DND-41 (cell line): ENCODE measurements around the gene SLC1A4.

Experiments used
- ATAC-seq: fragments of 200-7000 bp; cut with Tn5 transposase; 3 replicates; pipeline ENCODE4 v1.9.1; 2021; ENCODE audit warnings: low read depth; ENCODE audit not compliant: insufficient read depth
- DNase-seq: peaks from one replicate; pipeline ENCODE4 v3.0.0-alpha.2; 2020
- H2AFZ ChIP-seq: 2 replicates; pipeline ENCODE4 v1.6.0; 2012; ENCODE audit warnings: low read depth, low read length
- H3K27ac ChIP-seq: 2 replicates; pipeline ENCODE4 v1.5.1; 2012; ENCODE audit warnings: low read length, inconsistent platforms
- H3K27me3 ChIP-seq: fragments of 200-600 bp; sonication (generic); 2 replicates; pipeline ENCODE4 v1.6.0; 2012; ENCODE audit warnings: low read length, mild to moderate bottlenecking, inconsistent platforms; ENCODE audit not compliant: insufficient read depth, poor library complexity
- H3K36me3 ChIP-seq: 2 replicates; pipeline ENCODE4 v1.5.1; 2012; ENCODE audit warnings: low read length, inconsistent platforms; ENCODE audit not compliant: insufficient read depth
- H3K4me1 ChIP-seq: 2 replicates; pipeline ENCODE4 v1.5.1; 2012; ENCODE audit warnings: mild to moderate bottlenecking, low read length; ENCODE audit not compliant: insufficient read depth
- H3K4me2 ChIP-seq: 2 replicates; pipeline ENCODE4 v1.6.0; 2012; ENCODE audit warnings: mild to moderate bottlenecking, moderate library complexity, low read length, inconsistent platforms; ENCODE audit not compliant: insufficient read depth
- H3K4me3 ChIP-seq, 2 experiments: fragments of 200-600 bp in 1 of 2; shearing (Covaris generic) in 1 of 2; 2 replicates each; pipeline ENCODE4 v1.5.1; 2012 to 2016; ENCODE audit warnings: inconsistent platforms in 2 of 2, low read length in 2 of 2, mild to moderate bottlenecking in 2 of 2, low read depth in 1 of 2, moderate library complexity in 1 of 2
- H3K79me2 ChIP-seq: 2 replicates; pipeline ENCODE4 v1.6.0; 2012; ENCODE audit warnings: low read length, inconsistent platforms; ENCODE audit not compliant: insufficient read depth
- H3K9ac ChIP-seq: 2 replicates; pipeline ENCODE4 v1.6.0; 2012; ENCODE audit warnings: low read depth, mild to moderate bottlenecking, inconsistent platforms, low read length, moderate library complexity
- H3K9me3 ChIP-seq: 2 replicates; pipeline ENCODE4 v1.5.1; 2012; ENCODE audit warnings: low read length, moderate library complexity, mild to moderate bottlenecking, inconsistent platforms; ENCODE audit not compliant: insufficient read depth, severe bottlenecking
- H4K20me1 ChIP-seq: 2 replicates; pipeline ENCODE4 v1.6.0; 2012; ENCODE audit warnings: low read length; ENCODE audit not compliant: insufficient read depth
- EZH2 ChIP-seq: IDR thresholded peaks from 3 replicates; pipeline ENCODE4 v1.6.1; 2012; ENCODE audit warnings: borderline replicate concordance, low read depth, mild to moderate bottlenecking, moderate library complexity, low read length, inconsistent platforms; ENCODE audit not compliant: severe bottlenecking
- TF ChIP-seq, protein P1 (sequence below): IDR thresholded peaks from 2 replicates; pipeline ENCODE4 v1.5.1; 2012; ENCODE audit warnings: borderline replicate concordance, low read length, moderate library complexity, mild to moderate bottlenecking; ENCODE audit not compliant: poor library complexity, severe bottlenecking; ENCODE audit errors: extremely low read depth

SLC1A4 gene

DNA sequence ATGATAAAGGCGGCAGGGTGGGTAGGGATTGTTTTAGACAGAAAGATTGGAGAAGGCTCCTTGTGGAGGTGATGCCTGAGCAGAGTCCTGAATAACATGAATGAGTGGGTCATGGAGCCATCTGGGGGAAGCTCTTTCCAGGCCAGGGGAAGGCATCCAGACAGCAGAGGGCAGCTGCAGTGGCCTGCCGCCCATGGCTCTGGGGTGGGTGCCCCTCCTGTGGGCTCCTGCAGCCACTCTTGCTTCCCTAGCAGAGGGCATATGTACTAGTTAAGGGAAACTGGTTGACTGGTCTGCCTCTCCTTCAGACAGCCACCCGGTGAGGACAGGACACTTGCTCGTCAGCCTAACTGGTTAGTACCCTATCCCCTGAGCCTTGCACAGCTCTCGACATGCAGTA, 46.5 kb upstream of the SLC1A4 start:
- H3K4me2 ChIP-seq, result no peak overlapping the region
- no peaks in the 10 kb centered on the region for H3K36me3 ChIP-seq
- H3K4me1 ChIP-seq, result peaks cover 47% of the 10 kb centered on the region

DNA sequence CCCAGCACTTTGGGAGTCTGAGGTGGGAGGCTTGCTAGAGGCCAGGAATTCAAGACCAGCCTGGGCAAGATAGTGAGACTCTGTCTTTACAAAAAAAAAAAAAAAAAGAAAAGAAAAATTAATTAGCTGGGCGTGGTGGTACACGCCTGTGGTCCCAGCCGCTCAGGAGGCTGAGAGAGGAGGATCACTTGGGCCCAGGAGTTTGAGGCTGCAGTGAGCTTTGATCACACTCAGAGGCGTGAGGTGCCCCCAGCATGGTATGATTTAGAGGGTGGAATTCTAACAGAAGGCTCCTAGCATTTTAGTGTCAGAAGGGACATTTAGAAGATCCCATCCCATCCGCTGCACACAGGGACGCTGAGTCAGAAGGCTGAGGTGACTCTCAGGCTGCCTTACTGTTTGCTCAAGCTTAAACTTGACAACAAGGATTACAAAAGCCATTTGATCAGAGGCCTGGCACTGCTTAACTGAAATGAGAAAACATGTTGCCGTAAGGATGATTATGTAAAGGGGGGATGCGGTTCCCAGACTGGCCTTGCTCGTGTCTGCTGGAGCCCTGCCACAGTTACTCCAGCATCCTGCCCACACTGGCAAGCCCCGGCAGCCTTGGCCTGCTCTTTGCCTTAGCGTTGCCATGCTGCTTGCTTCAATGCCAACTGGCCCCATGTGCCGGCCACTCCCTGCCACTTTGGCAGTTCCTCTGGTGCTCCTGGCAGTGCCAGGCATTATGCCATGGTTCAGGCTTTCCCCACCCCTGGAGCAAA, 45.6 kb upstream of the SLC1A4 start:
- H3K9ac ChIP-seq, result no peak overlapping the region
- no peak overlapping the region for H2AFZ ChIP-seq
- H4K20me1 ChIP-seq, result no peaks in the 10 kb centered on the region
- no peaks in the 10 kb centered on the region for H3K36me3 ChIP-seq
- peaks cover 5% of the 10 kb centered on the region; the same call in 1 of the 2 replicates for H3K79me2 ChIP-seq
- H3K4me1 ChIP-seq, result peaks cover 49% of the 10 kb centered on the region
- DNase-seq, result no peak
- H3K4me3 ChIP-seq, result no peak overlapping the region
- H3K9me3 ChIP-seq, result no peaks in the 10 kb centered on the region
- H3K4me2 ChIP-seq, result no peak overlapping the region
- ATAC-seq, result no peak
- TF ChIP-seq EZH2, result no peak
- TF ChIP-seq, protein P1, sequence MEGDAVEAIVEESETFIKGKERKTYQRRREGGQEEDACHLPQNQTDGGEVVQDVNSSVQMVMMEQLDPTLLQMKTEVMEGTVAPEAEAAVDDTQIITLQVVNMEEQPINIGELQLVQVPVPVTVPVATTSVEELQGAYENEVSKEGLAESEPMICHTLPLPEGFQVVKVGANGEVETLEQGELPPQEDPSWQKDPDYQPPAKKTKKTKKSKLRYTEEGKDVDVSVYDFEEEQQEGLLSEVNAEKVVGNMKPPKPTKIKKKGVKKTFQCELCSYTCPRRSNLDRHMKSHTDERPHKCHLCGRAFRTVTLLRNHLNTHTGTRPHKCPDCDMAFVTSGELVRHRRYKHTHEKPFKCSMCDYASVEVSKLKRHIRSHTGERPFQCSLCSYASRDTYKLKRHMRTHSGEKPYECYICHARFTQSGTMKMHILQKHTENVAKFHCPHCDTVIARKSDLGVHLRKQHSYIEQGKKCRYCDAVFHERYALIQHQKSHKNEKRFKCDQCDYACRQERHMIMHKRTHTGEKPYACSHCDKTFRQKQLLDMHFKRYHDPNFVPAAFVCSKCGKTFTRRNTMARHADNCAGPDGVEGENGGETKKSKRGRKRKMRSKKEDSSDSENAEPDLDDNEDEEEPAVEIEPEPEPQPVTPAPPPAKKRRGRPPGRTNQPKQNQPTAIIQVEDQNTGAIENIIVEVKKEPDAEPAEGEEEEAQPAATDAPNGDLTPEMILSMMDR, result no peak
- peak overlapping the region; percentile 99 for H3K27ac ChIP-seq
- no peaks in the 10 kb centered on the region for H3K27me3 ChIP-seq

More for the DNA sequence above, 46.5 kb upstream of the SLC1A4 start:
- ATAC-seq, result no peak
- H2AFZ ChIP-seq, result no peak overlapping the region
- no peaks in the 10 kb centered on the region for H3K27me3 ChIP-seq
- no peaks in the 10 kb centered on the region for H4K20me1 ChIP-seq
- TF ChIP-seq, protein P1, result no peak
- no peak overlapping the region for H3K9ac ChIP-seq
- DNase-seq, result no peak
- H3K9me3 ChIP-seq, result no peaks in the 10 kb centered on the region
- H3K27ac ChIP-seq, result peak overlapping the region; percentile 9
- H3K79me2 ChIP-seq, result peaks cover 5% of the 10 kb centered on the region; the same call in 1 of the 2 replicates
- H3K4me3 ChIP-seq, result no peak overlapping the region

DNA sequence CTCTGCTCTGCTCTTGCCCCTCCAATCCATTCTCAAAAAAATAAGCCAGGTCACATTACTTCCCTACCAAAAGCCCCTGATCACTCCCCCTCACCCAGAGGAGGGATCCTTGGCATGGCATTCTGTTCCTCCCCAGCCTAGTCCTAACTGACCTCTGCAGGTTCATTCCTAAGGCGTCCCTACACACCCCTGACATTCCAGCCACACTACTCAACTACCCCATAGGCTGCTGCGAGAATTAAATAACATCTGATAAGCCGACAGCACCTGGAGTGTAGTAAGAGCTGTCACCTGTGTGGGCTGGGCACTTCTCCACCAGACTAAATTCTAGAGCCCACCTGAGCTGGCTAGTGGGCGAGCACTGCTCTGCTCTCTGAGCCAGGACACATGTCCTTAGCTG, 44.7 kb upstream of the SLC1A4 start:
- Histone ChIP-seq H3K4me3 (no peak overlapping the region), H3K27ac (peak overlapping the region; percentile 99), H2AFZ (no peak overlapping the region), H3K4me1 (peaks cover 49% of the 10 kb centered on the region), H3K4me2 (no peak overlapping the region), H4K20me1 (no peaks in the 10 kb centered on the region), H3K27me3 (no peaks in the 10 kb centered on the region), H3K9me3 (no peaks in the 10 kb centered on the region), H3K9ac (no peak overlapping the region; the same call in 1 of the 2 replicates), H3K79me2 (peaks cover 5% of the 10 kb centered on the region; the same call in 1 of the 2 replicates), H3K36me3 (no peaks in the 10 kb centered on the region)
- DNase-seq (no peak), ATAC-seq (no peak)
- TF ChIP-seq, protein P1, result no peak
- no peak for TF ChIP-seq EZH2
